HG03457 (cell line): ENCODE measurements around the gene ZBP1.

ENCODE experiments used
- ATAC-seq: cut with Tn5 transposase; IDR thresholded peaks from one replicate; pipeline ENCODE4 v1.9.1; 2021; ENCODE audit warnings: moderate number of reproducible peaks; ENCODE audit not compliant: unreplicated experiment

ZBP1 gene

GRCh38 chr20:57576617-57577550 is 43.3 kb downstream of the ZBP1 start:
- no peak for ATAC-seq

GRCh38 chr20:57576002-57576401 is 44.2 kb downstream of the ZBP1 start:
- ATAC-seq = no peak

- no peak for ATAC-seq
These were observed 45.3 kb downstream of the ZBP1 start for GRCh38 chr20:57574954-57575353.

- no peak for ATAC-seq
These were observed 46.3 kb downstream of the ZBP1 start for GRCh38 chr20:57573894-57574293.

GRCh38 chr20:57573242-57573641 is 47.0 kb downstream of the ZBP1 start:
- ATAC-seq = no peak

GRCh38 chr20:57571782-57572416 is 48.3 kb downstream of the ZBP1 start:
- ATAC-seq = no peak

- ATAC-seq = no peak
These were observed 49.3 kb downstream of the ZBP1 start for GRCh38 chr20:57570920-57571319.

GRCh38 chr20:57570145-57570850 is 49.9 kb downstream of the ZBP1 start:
- ATAC-seq = no peak

- no peak for ATAC-seq
These were observed 51.3 kb downstream of the ZBP1 start for GRCh38 chr20:57568960-57569359.

- ATAC-seq = no peak
These were observed 51.9 kb downstream of the ZBP1 start for GRCh38 chr20:57568088-57568896.

- no peak for ATAC-seq
These were observed 52.7 kb downstream of the ZBP1 start for GRCh38 chr20:57567471-57568079.

GRCh38 chr20:57566803-57567459 is 53.3 kb downstream of the ZBP1 start:
- ATAC-seq = no peak

- no peak for ATAC-seq
These were observed 53.8 kb downstream of the ZBP1 start for GRCh38 chr20:57566399-57566798.

GRCh38 chr20:57564951-57565642 is 55.1 kb downstream of the ZBP1 start:
- no peak for ATAC-seq

GRCh38 chr20:57564180-57564802 is 55.9 kb downstream of the ZBP1 start:
- no peak for ATAC-seq

- ATAC-seq = no peak
These were observed 56.7 kb downstream of the ZBP1 start for GRCh38 chr20:57563522-57563921.

GRCh38 chr20:57562541-57563465 is 57.4 kb downstream of the ZBP1 start:
- no peak for ATAC-seq
